Fibroblast of lung (primary cell): Measurements from ENCODE around the gene GPRC5C. TPM values are rescaled to one million over a fixed set of nuclear protein-coding genes. Genes with fewer than 3 reads are reported as not detected.

ENCODE experiments used
- DNase-seq, 2 donors: peaks; one replicate each; pipeline versions ENCODE4 v3.0.0 to v3.0.0-alpha.2; 2010; ENCODE audit warnings: low read depth in 2 of 2
- H2AFZ ChIP-seq: 2 replicates; pipeline ENCODE4 v1.5.1; 2012; ENCODE audit warnings: low read length, control low read depth, inconsistent platforms
- H3K27ac ChIP-seq: 2 replicates; pipeline ENCODE4 v1.5.1; 2011; ENCODE audit warnings: low read length, control low read depth; ENCODE audit not compliant: insufficient read depth
- H3K27me3 ChIP-seq: 2 replicates; pipeline ENCODE4 v1.5.1; 2011; ENCODE audit warnings: mild to moderate bottlenecking, low read length; ENCODE audit not compliant: control insufficient read depth, insufficient read depth
- H3K36me3 ChIP-seq: 2 replicates; pipeline ENCODE4 v1.5.1; 2011; ENCODE audit warnings: low read length; ENCODE audit not compliant: control insufficient read depth, insufficient read depth
- H3K4me1 ChIP-seq: 2 replicates; pipeline ENCODE4 v1.5.1; 2011; ENCODE audit warnings: low read length; ENCODE audit not compliant: control insufficient read depth, insufficient read depth; ENCODE audit errors: extremely low read depth
- H3K4me2 ChIP-seq: 2 replicates; pipeline ENCODE4 v1.5.1; 2011; ENCODE audit warnings: low read length, control low read depth; ENCODE audit not compliant: insufficient read depth; ENCODE audit errors: extremely low read depth
- H3K4me3 ChIP-seq, 4 experiments: fragments of 200-600 bp in 1 of 4; sonication (generic) in 1 of 4; replicated peaks in 1 of 4; 2 replicates each; pipeline ENCODE4 v1.5.1; 2011 to 2016; ENCODE audit warnings: low read length in 4 of 4, low read depth in 3 of 4, mild to moderate bottlenecking in 3 of 4, control low read depth in 2 of 4, inconsistent platforms in 1 of 4, mixed read lengths in 1 of 4; ENCODE audit not compliant: insufficient read depth in 1 of 4; ENCODE audit errors: control extremely low read depth in 1 of 4
- H3K79me2 ChIP-seq: 2 replicates; pipeline ENCODE4 v1.5.1; 2012; ENCODE audit warnings: mild to moderate bottlenecking, low read length, inconsistent platforms; ENCODE audit not compliant: control insufficient read depth, insufficient read depth
- H3K9ac ChIP-seq: 2 replicates; pipeline ENCODE4 v1.5.1; 2011; ENCODE audit warnings: mild to moderate bottlenecking, low read length, control low read depth; ENCODE audit not compliant: insufficient read depth
- H3K9me3 ChIP-seq: 2 replicates; pipeline ENCODE4 v1.5.1; 2012; ENCODE audit warnings: low read depth, low read length; ENCODE audit not compliant: control insufficient read depth, insufficient read depth
- H4K20me1 ChIP-seq: 2 replicates; pipeline ENCODE4 v1.5.1; 2011; ENCODE audit warnings: low read length; ENCODE audit not compliant: control insufficient read depth, insufficient read depth; ENCODE audit errors: extremely low read depth
- CTCF ChIP-seq, 2 donors: IDR thresholded peaks in 1 of 2; conservative IDR thresholded peaks in 1 of 2; 1 replicate in 1 of 2; 2 replicates in 1 of 2; pipeline ENCODE4 v1.5.1; 2011 to 2012; ENCODE audit warnings: low read length in 2 of 2, control low read depth in 1 of 2, inconsistent platforms in 1 of 2, low read depth in 1 of 2, mild to moderate bottlenecking in 1 of 2
- EZH2 ChIP-seq: IDR thresholded peaks from 2 replicates; pipeline ENCODE4 v1.5.1; 2012; ENCODE audit warnings: low read length, control low read depth, mild to moderate bottlenecking; ENCODE audit errors: missing control alignments
- polyA plus RNA-seq, 2 donors: library from polyadenylated mRNA; depleted of rRNA in 1 of 2; stranded (reverse) in 1 of 2; unstranded in 1 of 2; fragments of >200 nt; gene quantifications; 2 replicates each; pipeline ENCODE4 v1.2.1, GENCODE V29; 2011 to 2012; ENCODE audit warnings: missing spikeins in 1 of 2
- total RNA-seq: library from RNA; depleted of rRNA; stranded (reverse); fragments of >200 nt; gene quantifications from 2 replicates; pipeline ENCODE4 v1.2.1, GENCODE V29; 2014

Gene GPRC5C
- total and polyA plus RNA-seq, 2 donors (not counting 1 experiment from before 2014, with no cell fraction given), result 0.11 to 1.5 TPM

GRCh38 chr17:74443516-74444296 is 11.8 kb downstream of the GPRC5C start:
- Histone ChIP-seq H3K36me3 (no peaks in the 10 kb centered on the region), H3K9ac (no peak overlapping the region), H3K4me3 (no peak overlapping the region), H3K4me2 (no peak overlapping the region), H3K27ac (no peak overlapping the region), H3K9me3 (no peaks in the 10 kb centered on the region), H4K20me1 (no peaks in the 10 kb centered on the region), H3K4me1 (no peaks in the 10 kb centered on the region), H2AFZ (no peak overlapping the region), H3K79me2 (no peaks in the 10 kb centered on the region), H3K27me3 (no peaks in the 10 kb centered on the region)
- TF ChIP-seq CTCF (conservative IDR thresholded peaks at IDR 0.05 in 1 of 2, IDR thresholded peaks at IDR 0.05 in 1 of 2; ENCODE audit: low read depth in 1 of 2, low read length in 2 of 2) (no peak), EZH2 (no peak)
- no peak for DNase-seq

- Histone ChIP-seq H3K36me3 (no peaks in the 10 kb centered on the region), H2AFZ (no peak overlapping the region), H3K27me3 (no peaks in the 10 kb centered on the region), H3K9me3 (no peaks in the 10 kb centered on the region), H3K9ac (no peak overlapping the region), H3K79me2 (no peaks in the 10 kb centered on the region), H3K4me3 (no peak overlapping the region), H3K27ac (no peak overlapping the region), H3K4me2 (no peak overlapping the region), H4K20me1 (no peaks in the 10 kb centered on the region), H3K4me1 (no peaks in the 10 kb centered on the region)
- TF ChIP-seq EZH2, result no peak
- no peak for TF ChIP-seq CTCF (conservative IDR thresholded peaks at IDR 0.05 in 1 of 2, IDR thresholded peaks at IDR 0.05 in 1 of 2; ENCODE audit: low read depth in 1 of 2, low read length in 2 of 2)
- peak in 1 of 2 donors; percentile 52 for DNase-seq
These were observed 12.5 kb downstream of the GPRC5C start for GRCh38 chr17:74444406-74444805.

DNA sequence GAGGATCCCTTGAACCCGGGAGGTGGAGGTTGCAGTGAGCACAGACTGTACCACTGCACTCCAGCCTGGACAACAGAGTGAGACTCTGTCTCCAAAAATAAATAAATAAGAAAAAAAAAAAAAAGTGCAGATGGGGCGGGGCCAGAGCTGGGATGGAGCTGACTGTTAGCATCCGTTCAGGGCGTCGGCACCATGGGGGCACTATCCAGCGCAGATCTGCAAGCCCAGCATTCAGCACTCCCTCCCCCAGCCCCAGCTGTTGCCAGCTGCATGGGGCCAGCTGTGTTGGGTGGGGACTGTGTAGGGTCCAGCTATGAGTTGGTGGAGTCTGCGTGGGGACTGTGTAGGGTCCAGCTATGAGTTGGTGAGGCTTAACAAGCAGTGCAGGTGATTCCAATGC is 13.3 kb downstream of the GPRC5C start:
- Histone ChIP-seq H3K9ac (no peak overlapping the region), H3K4me1 (no peaks in the 10 kb centered on the region), H3K4me3 (no peak overlapping the region), H3K4me2 (no peak overlapping the region), H3K9me3 (no peaks in the 10 kb centered on the region), H3K27me3 (no peaks in the 10 kb centered on the region), H2AFZ (no peak overlapping the region), H3K79me2 (no peaks in the 10 kb centered on the region), H3K27ac (no peak overlapping the region), H4K20me1 (no peaks in the 10 kb centered on the region), H3K36me3 (no peaks in the 10 kb centered on the region)
- DNase-seq, result no peak
- no peak for TF ChIP-seq EZH2
- TF ChIP-seq CTCF (conservative IDR thresholded peaks at IDR 0.05 in 1 of 2, IDR thresholded peaks at IDR 0.05 in 1 of 2; ENCODE audit: low read depth in 1 of 2, low read length in 2 of 2), result no peak
